Measurements from ENCODE around the gene ZBTB48. TPM values are rescaled to one million over a fixed set of nuclear protein-coding genes. Genes with fewer than 3 reads are reported as not detected.

The ZBTB48 gene
- polyA plus RNA-seq, 1 of the 3 experiments (the other 2 are of a cell fraction) = 31.2 TPM

- Histone ChIP-seq H3K27me3 (ENCODE audit: insufficient read depth) (no peaks in the 10 kb centered on the region), H4K20me1 (ENCODE audit: insufficient read depth) (no peaks in the 10 kb centered on the region), H3K79me2 (ENCODE audit: insufficient read depth) (no peaks in the 10 kb centered on the region), H3K27ac (ENCODE audit: low read depth in 2 of 2, low read length in 1 of 2) (no peak overlapping the region), H3K4me2 (no peak overlapping the region), H3K4me1 (ENCODE audit: control insufficient read depth in 1 of 2, insufficient read depth in 2 of 2, low read depth in 1 of 2, low read length in 1 of 2) (no peaks in the 10 kb centered on the region), H3K9me3 (no peaks in the 10 kb centered on the region), H3K9ac (no peak overlapping the region), H3K4me3 (ENCODE audit: low read depth in 2 of 2, low read length in 1 of 2) (no peak overlapping the region), H3K36me3 (replicated peaks in 1 of 2; ENCODE audit: control insufficient read depth in 1 of 2, insufficient read depth in 2 of 2, low read length in 1 of 2) (peaks cover 2 to 72% of the 10 kb centered on the region in 2 experiments), H3F3A (replicated peaks; ENCODE audit: insufficient read depth) (peaks cover 5% of the 10 kb centered on the region), H3K9me2 (no peaks in the 10 kb centered on the region), H2AFZ (ENCODE audit: low read depth) (no peak overlapping the region)
- CTCF ChIA-PET = interaction anchor here (0.7 to 3.8 kb wide), 13 partner anchors 8 to 197 kb away, joined by 3 to 20 read pairs (median 3); partner anchors contain the start of genes NOL9, TAS1R1 and THAP3
- 89% methylated on average over 9 of the region's 29 CpGs for WGBS (ENCODE audit: low lambda C conversion rate)
- DNase-seq = peak; percentile 83
- TF ChIP-seq ELF1 (IDR thresholded peaks at IDR 0.05) (no peak), RXRA (IDR thresholded peaks at IDR 0.05; ENCODE audit: borderline replicate concordance, low read depth) (no peak), ZBTB33 (IDR thresholded peaks at IDR 0.05; ENCODE audit: borderline replicate concordance, low read depth) (no peak), CHD2 (IDR thresholded peaks at IDR 0.05; ENCODE audit: low read length, partially characterized antibody) (no peak), TCF12 (IDR thresholded peaks at IDR 0.05) (no peak), TEAD4 (IDR thresholded peaks at IDR 0.05; ENCODE audit: borderline replicate concordance, insufficient read depth) (no peak), JUND (IDR thresholded peaks at IDR 0.05) (no peak), RAD21 (IDR thresholded peaks at IDR 0.05; ENCODE audit: low read length) (peak; percentile 51), FOXM1 (IDR thresholded peaks at IDR 0.05; ENCODE audit: low read depth) (no peak), USF1 (IDR thresholded peaks at IDR 0.05; ENCODE audit: borderline replicate concordance, low read depth) (no peak), SMC3 (IDR thresholded peaks at IDR 0.05; ENCODE audit: low read depth, low read length) (0 out of 2 replicates have a peak, but pooled peaks have one; percentile 21), RCOR1 (IDR thresholded peaks at IDR 0.05; ENCODE audit: low read length) (no peak), EP300 (IDR thresholded peaks at IDR 0.05; ENCODE audit: borderline replicate concordance in 1 of 2, low read depth in 1 of 2, low read length in 1 of 2) (no peak), CTCF (IDR thresholded peaks at IDR 0.05) (peak; percentile 43), MEF2A (IDR thresholded peaks at IDR 0.05; ENCODE audit: borderline replicate concordance, low read depth) (no peak), GABPA (IDR thresholded peaks at IDR 0.05; ENCODE audit: low read depth) (no peak)
- POLR2A ChIA-PET = no interaction called here
Observed at GRCh38 chr1:6634371-6635052, 54.7 kb downstream of the ZBTB48 start.

Data from SK-N-SH (cell line).